Epithelial cell of esophagus (primary cell): ENCODE results near the gene UGP2.

ENCODE experiments used
- DNase-seq: peaks from one replicate; pipeline ENCODE4 v3.0.0; 2010; ENCODE audit warnings: low read depth
- H3K4me3 ChIP-seq: 2 replicates; pipeline ENCODE4 v1.5.1; 2011; ENCODE audit warnings: mild to moderate bottlenecking, low read length, control low read depth
- CTCF ChIP-seq: IDR thresholded peaks from 2 replicates; pipeline ENCODE4 v1.5.1; 2011; ENCODE audit warnings: low read depth, mild to moderate bottlenecking, low read length, control low read depth, inconsistent platforms; ENCODE audit not compliant: insufficient read depth; ENCODE audit errors: missing control alignments

UGP2 gene

GRCh38 chr2:63893163-63893562, 51.5 kb downstream of the UGP2 start:
- no peak for DNase-seq
- TF ChIP-seq CTCF = no peak
- H3K4me3 ChIP-seq = no peak overlapping the region

GRCh38 chr2:63894167-63894566, 52.5 kb downstream of the UGP2 start:
- no peak for TF ChIP-seq CTCF
- DNase-seq = no peak
- H3K4me3 ChIP-seq = no peak overlapping the region

DNA sequence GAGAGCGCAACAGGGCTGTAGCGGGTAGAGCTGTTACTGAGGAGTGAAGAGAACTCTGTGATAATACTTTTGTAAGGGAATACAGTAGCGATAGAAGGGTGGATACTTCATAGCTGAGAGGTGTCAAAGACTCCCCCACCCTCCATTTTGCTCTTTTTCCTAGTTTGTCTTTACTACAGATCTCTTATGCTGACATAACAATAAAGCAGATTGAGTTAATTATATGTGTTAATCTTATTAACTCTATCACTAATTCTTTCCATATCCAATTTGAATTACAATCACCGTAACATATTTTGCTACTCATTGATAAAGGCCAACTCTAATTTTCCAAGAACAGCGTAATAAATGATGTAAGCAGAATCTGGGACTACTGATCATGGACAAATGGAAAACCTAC, 57.1 kb downstream of the UGP2 start:
- DNase-seq = no peak
- no peak overlapping the region for H3K4me3 ChIP-seq
- no peak for TF ChIP-seq CTCF

GRCh38 chr2:63899639-63900038, 57.9 kb downstream of the UGP2 start:
- no peak for DNase-seq
- TF ChIP-seq CTCF = no peak
- H3K4me3 ChIP-seq = no peak overlapping the region

GRCh38 chr2:63902149-63902548, 60.5 kb downstream of the UGP2 start:
- H3K4me3 ChIP-seq = no peak overlapping the region
- no peak for TF ChIP-seq CTCF
- DNase-seq = no peak

DNA sequence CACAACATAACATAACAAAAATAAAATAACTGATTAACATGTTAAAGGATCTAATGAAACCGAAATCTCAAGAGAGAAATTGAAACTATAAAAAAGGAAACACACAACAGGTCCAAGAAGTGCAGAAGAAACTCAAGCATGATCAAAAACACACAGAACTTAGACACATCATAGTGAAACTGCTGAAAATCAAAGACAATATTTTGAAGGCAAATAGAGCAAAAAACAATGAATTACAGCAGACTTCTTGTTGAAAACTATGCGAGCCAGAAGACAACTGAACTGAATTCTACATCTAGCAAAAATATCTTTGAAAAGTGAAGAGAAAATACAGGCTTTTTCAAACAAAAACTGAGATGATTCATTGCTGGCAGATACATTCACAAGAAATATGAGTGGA, 61.3 kb downstream of the UGP2 start:
- H3K4me3 ChIP-seq = no peak overlapping the region
- TF ChIP-seq CTCF = no peak
- no peak for DNase-seq

GRCh38 chr2:63914311-63914710, 72.6 kb downstream of the UGP2 start:
- no peak overlapping the region for H3K4me3 ChIP-seq
- peak; percentile 16 for DNase-seq
- no peak for TF ChIP-seq CTCF
